Lower leg skin (tissue), 3 donors: Measurements from ENCODE around the gene CACNA1G.

ENCODE experiments used
- POLR2A ChIP-seq, 2 donors: fragments of 450-650 bp; IDR thresholded peaks; one replicate each; pipeline ENCODE4 v1.6.1; 2016 to 2017; ENCODE audit warnings: antibody characterized with exemption in 2 of 2, mild to moderate bottlenecking in 1 of 2, moderate library complexity in 1 of 2
- TF ChIP-seq, protein P1 (sequence below), 3 donors: fragments of 450-650 bp; IDR thresholded peaks; one replicate each; pipeline ENCODE4 v1.5.1; 2016; ENCODE audit warnings: antibody characterized with exemption in 3 of 3, mild to moderate bottlenecking in 3 of 3, moderate library complexity in 2 of 3

DNA sequence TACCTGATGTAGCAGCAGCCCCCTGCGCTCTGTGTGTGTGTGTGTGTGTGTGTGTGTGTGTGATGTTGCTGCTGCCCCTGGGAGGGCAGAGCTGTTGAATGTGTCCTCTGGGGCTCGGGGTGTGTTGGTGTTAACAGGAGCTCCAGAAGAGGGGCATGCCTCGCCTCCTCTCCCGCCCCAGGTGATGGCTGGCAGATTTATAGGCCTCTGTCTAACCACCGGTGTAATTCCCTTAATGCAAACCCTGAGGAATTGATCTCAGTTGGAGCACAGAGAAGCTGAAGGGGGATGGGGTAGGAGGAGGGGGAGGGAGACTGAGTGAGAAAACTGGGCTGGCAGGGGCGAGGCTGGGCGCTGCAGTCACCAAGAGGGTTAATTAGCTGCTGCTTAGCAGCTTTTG lies 10.0 kb downstream of the CACNA1G start:
- TF ChIP-seq, protein P1, sequence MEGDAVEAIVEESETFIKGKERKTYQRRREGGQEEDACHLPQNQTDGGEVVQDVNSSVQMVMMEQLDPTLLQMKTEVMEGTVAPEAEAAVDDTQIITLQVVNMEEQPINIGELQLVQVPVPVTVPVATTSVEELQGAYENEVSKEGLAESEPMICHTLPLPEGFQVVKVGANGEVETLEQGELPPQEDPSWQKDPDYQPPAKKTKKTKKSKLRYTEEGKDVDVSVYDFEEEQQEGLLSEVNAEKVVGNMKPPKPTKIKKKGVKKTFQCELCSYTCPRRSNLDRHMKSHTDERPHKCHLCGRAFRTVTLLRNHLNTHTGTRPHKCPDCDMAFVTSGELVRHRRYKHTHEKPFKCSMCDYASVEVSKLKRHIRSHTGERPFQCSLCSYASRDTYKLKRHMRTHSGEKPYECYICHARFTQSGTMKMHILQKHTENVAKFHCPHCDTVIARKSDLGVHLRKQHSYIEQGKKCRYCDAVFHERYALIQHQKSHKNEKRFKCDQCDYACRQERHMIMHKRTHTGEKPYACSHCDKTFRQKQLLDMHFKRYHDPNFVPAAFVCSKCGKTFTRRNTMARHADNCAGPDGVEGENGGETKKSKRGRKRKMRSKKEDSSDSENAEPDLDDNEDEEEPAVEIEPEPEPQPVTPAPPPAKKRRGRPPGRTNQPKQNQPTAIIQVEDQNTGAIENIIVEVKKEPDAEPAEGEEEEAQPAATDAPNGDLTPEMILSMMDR (IDR thresholded peaks at IDR 0.05): no peak
- no peak for TF ChIP-seq POLR2A (IDR thresholded peaks at IDR 0.05)
